ENCODE data around the gene CELSR2.
A peak's percentile ranks its signal among the peaks of the same experiment; 100 is the strongest.
"Not testable (repeated sequence)": the region's sequence is repeated elsewhere in the genome, so short reads cannot be mapped to it uniquely, and the experiment has no call there.

CELSR2 gene

GRCh38 chr1:109248797-109249629 lies at the start of gene CELSR2:
Gene CELSR2 (plus strand): TSS chr1:109249539. CDS start chr1:109250080, 541 bp downstream.
- no peak for DNase-seq (ENCODE audit: low read depth, low spot score)

DNA sequence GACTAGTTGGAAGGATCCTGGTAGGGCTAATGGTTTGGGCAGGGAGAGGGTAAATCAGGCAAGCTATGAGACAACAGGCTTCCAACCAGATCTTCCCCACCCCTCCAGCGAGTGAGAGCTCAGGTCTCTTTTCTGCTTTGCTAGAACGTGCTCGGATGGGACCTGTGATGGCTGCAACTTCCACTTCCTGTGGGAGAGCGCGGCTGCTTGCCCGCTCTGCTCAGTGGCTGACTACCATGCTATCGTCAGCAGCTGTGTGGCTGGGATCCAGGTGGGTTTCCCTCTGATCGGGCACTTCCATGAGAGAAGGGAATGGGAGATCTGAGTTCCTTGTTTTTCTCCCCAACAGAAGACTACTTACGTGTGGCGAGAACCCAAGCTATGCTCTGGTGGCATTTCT lies 49.6 kb upstream of the CELSR2 start:
- DNase-seq (ENCODE audit: low read depth, low spot score) = no peak

DNA sequence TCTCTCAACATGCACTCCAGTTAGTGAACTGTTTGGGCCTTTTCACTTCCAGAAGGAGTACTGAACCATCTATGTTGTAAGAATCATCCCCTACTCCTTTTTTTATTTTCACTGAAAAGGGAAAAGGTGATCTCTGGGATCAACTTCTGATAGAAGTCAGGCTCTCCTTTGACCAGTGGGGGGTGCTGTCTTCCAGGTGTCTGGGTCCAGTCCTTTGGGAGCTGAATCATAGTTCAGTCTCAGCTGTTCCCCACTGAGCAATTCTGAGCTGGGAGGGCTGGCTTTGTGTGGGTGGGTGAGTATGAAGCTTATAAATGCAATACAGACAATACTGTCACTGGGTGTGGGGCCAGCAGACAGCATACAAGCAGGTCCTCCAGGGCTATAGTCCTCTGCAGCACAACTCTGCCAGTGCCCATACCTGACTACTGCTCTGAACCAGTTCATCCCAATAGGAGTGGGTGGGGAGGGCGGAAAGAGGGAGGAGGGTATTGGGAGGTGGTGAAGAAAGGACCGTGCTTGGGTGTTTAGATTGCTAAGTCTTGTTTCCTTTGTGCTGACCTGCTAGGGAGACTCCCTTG lies 48.1 kb upstream of the CELSR2 start:
- peak; percentile 42 for DNase-seq (ENCODE audit: low read depth, low spot score)

DNA sequence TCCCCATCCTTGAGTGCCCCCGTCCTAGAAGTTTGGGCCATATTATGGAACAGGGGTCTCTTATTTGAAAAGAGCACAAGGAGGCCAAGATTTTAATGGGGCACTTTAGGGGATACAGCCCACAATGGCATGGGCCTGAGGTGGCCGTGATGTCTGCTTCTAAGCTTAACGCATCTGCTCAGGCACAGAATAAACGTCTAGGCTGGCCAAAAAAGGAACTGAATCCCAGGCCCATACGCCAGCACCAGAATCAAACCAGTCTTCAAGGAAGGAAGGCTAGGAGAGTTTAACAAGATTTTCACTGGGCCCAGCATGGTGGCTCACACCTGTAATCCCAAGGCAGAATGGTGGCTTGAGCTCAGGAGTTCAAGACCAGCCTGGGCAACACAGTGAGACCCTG lies 44.9 kb upstream of the CELSR2 start:
- DNase-seq (ENCODE audit: low read depth, low spot score) = no peak

GRCh38 chr1:109206339-109206738 lies 43.0 kb upstream of the CELSR2 start:
- no peak for DNase-seq (ENCODE audit: low read depth, low spot score)

- DNase-seq (ENCODE audit: low read depth, low spot score) = no peak
These were observed 41.8 kb upstream of the CELSR2 start for GRCh38 chr1:109207467-109208103.

GRCh38 chr1:109208394-109208793 lies 40.9 kb upstream of the CELSR2 start:
- DNase-seq (ENCODE audit: low read depth, low spot score) = no peak

DNA sequence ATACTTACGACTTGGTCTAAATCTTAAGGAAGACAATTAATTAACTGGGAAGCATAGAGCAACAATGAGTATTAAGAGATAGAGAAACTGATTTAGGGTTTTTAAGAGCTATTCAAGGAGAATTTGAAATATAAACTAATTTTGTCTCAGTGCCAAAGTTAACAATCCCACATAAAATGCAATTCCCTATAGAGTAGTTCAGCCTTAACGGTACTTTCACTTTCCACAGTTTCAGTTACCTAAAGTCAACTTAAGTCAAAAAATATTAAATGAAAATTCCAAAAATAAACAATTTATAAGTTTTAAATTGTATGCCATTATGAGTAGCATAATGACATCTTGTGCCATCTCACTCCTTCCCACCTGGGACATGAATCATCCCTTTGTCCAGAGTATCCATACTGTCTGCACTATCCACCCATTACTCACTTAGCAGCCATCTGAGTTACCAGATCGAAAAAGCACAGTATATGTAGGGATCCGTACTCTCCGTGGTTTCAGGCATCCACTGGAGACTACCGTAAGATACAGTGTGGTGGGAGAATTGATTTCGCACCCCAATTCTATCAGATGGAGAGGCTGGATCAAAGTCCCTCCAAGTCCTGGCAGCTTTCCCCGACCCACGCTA lies 40.4 kb upstream of the CELSR2 start:
- no peak for DNase-seq (ENCODE audit: low read depth, low spot score)

DNA sequence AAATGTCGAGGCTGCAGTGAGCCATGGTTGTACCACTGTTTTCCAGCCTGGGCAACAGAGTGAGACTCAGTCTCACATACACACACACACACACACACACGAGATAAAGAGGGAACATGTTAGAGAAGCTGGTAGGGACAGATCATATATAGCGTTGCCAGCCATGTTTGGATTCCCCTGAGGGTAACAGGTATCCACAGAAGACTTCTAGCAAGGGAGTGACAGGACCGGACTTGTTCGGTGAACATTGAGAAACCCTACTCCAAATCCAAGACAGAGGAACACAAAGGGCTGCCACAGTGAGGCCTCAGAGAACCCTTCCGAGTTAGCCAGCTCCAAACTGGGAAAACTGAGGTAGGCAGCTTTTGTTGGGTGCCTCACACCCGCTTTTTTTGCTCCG lies 39.3 kb upstream of the CELSR2 start:
- no peak for DNase-seq (ENCODE audit: low read depth, low spot score)

DNA sequence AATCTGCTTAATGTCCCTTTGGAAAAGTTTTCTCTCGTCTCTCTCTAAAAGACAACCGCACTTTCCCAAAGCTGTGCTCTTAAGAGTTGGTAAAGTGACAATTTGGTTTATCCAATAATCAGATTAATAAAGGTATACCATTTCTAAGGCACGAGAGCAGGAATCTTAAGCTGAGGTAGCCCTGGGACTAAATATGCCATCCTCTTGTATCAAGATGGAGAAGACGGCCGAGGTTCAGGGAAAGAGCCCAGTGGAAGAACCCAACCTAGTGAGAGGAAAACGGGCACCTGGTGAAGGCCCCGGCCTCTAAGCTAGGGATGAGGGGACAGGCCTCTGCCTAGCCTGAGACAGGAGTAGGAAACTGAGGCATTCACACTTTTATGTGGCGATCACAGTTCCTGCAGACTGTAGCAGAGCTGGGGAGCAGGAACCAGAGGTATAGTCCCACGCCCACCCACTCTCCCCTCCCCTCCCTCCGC lies 36.0 kb upstream of the CELSR2 start:
- DNase-seq (ENCODE audit: low read depth, low spot score) = no peak

GRCh38 chr1:109213824-109214693 lies 35.3 kb upstream of the CELSR2 start, which contains the start of gene SARS1:
Gene SARS1 (plus strand): TSS chr1:109213918. CDS start chr1:109213993, 75 bp downstream.
- DNase-seq (ENCODE audit: low read depth, low spot score) = peak; percentile 63

GRCh38 chr1:109214695-109215623 lies 34.4 kb upstream of the CELSR2 start:
- peak; percentile 14 for DNase-seq (ENCODE audit: low read depth, low spot score)

- DNase-seq (ENCODE audit: low read depth, low spot score) = no peak
These were observed 32.7 kb upstream of the CELSR2 start for GRCh38 chr1:109216662-109217061.

- no peak for DNase-seq (ENCODE audit: low read depth, low spot score)
These were observed 30.8 kb upstream of the CELSR2 start for GRCh38 chr1:109218516-109218915.

GRCh38 chr1:109221201-109221600 lies 28.1 kb upstream of the CELSR2 start:
- not testable (repeated sequence) for DNase-seq (ENCODE audit: low read depth, low spot score)

DNA sequence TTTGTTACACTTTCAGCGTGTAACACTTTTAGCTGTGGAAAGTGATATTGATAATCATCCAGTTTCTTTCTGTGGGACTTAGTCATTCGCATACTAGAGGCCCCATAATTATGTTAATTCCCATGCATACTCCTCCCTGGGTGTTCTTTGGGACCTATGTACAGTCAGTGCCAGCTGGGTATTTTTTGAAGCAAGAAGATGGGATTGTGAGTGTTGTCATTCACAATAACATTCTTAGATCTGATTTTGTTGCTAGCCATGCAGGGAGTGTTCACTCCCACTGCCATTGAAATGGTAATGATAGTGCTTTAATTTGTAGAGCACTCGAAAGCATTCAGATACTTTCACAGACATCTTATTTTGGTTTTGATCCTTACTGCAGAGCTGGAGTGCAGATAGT lies 24.0 kb upstream of the CELSR2 start:
- DNase-seq (ENCODE audit: low read depth, low spot score) = no peak

- DNase-seq (ENCODE audit: low read depth, low spot score) = no peak
These were observed 23.5 kb upstream of the CELSR2 start for GRCh38 chr1:109225711-109226445.

GRCh38 chr1:109228167-109228566 lies 21.2 kb upstream of the CELSR2 start:
- no peak for DNase-seq (ENCODE audit: low read depth, low spot score)

- no peak for DNase-seq (ENCODE audit: low read depth, low spot score)
These were observed 19.7 kb upstream of the CELSR2 start for GRCh38 chr1:109229531-109230127.

Data from activated naive CD8-positive, alpha-beta T cell treated with anti-CD3 and anti-CD28 coated beads, Interleukin-2, amount 50 U/mL, for 16 hours (primary cell).